SH-SY5Y (cell line): ENCODE data around the gene KRTAP20-1.

Source experiments
- GATA2 ChIP-seq: IDR thresholded peaks from 2 replicates; pipeline ENCODE4 v1.6.1; 2011; ENCODE audit warnings: mild to moderate bottlenecking, low read depth, low read length
- GATA3 ChIP-seq: IDR thresholded peaks from 2 replicates; pipeline ENCODE4 v1.6.1; 2011; ENCODE audit warnings: low read depth, mild to moderate bottlenecking, low read length, moderate library complexity

- TF ChIP-seq GATA2 = no peak
- TF ChIP-seq GATA3 = no peak
Observed at GRCh38 chr21:30612132-30612531, 4.1 kb upstream of the KRTAP20-1 start.
